Activated naive CD4-positive, alpha-beta T cell treated with Interleukin-2 at 50 U/mL for 16 hours (primary cell): ENCODE results near the gene PCDHGA6.
"Not testable (repeated sequence)": the region's sequence is repeated elsewhere in the genome, so short reads cannot be mapped to it uniquely, and the experiment has no call there.

Source experiments
- DNase-seq: peaks from one replicate; pipeline ENCODE4 v3.0.0-alpha.2; 2020

The PCDHGA6 gene

GRCh38 chr5:141360685-141361084, 13.0 kb upstream of the PCDHGA6 start:
- no peak for DNase-seq

GRCh38 chr5:141362719-141363118, 11.0 kb upstream of the PCDHGA6 start:
- DNase-seq: no peak

- no peak for DNase-seq
Measured at GRCh38 chr5:141363952-141364660, 9.6 kb upstream of the PCDHGA6 start, which contains the start of gene PCDHGA5. Gene PCDHGA5 (plus strand): TSS chr5:141364162. CDS start chr5:141364331, 169 bp downstream.

GRCh38 chr5:141366016-141366896, 7.4 kb upstream of the PCDHGA6 start:
- DNase-seq: no peak

GRCh38 chr5:141369994-141370848, 3.5 kb upstream of the PCDHGA6 start, which contains the start of gene PCDHGB3:
Gene PCDHGB3 (plus strand): TSS chr5:141370242. CDS start chr5:141370395, 153 bp downstream.
- peak; percentile 36 for DNase-seq

- no peak for DNase-seq
Measured at GRCh38 chr5:141371572-141372475, 1.9 kb upstream of the PCDHGA6 start.

GRCh38 chr5:141374627-141375026, 936 bp downstream of the PCDHGA6 start:
- no peak for DNase-seq

GRCh38 chr5:141375444-141376155, 1.9 kb downstream of the PCDHGA6 start:
- DNase-seq: not testable (repeated sequence)

GRCh38 chr5:141382469-141383294, 9.0 kb downstream of the PCDHGA6 start, which contains the start of gene PCDHGA7:
Gene PCDHGA7 (plus strand): TSS chr5:141382742. CDS start chr5:141382900, 158 bp downstream.
- DNase-seq: no peak

- no peak for DNase-seq
Measured at GRCh38 chr5:141383345-141383744, 9.7 kb downstream of the PCDHGA6 start.

GRCh38 chr5:141384471-141385267, 11.0 kb downstream of the PCDHGA6 start:
- no peak for DNase-seq

- peak; percentile 18 for DNase-seq
Measured at GRCh38 chr5:141387557-141388311, 14.0 kb downstream of the PCDHGA6 start, which contains the start of gene PCDHGB4. Gene PCDHGB4 (plus strand): TSS chr5:141387698. CDS start chr5:141387885, 187 bp downstream.

GRCh38 chr5:141388661-141389060, 15.0 kb downstream of the PCDHGA6 start:
- no peak for DNase-seq

- DNase-seq: no peak
Measured at GRCh38 chr5:141389153-141390042, 15.7 kb downstream of the PCDHGA6 start.

GRCh38 chr5:141392429-141393198, 18.9 kb downstream of the PCDHGA6 start, which contains the start of gene PCDHGA8:
Gene PCDHGA8 (plus strand): TSS chr5:141392633. CDS start chr5:141392814, 181 bp downstream.
- no peak for DNase-seq

- DNase-seq: no peak
Measured at GRCh38 chr5:141393267-141393666, 19.6 kb downstream of the PCDHGA6 start.
